BE2C (cell line): ENCODE data around the gene LIN37.
A peak's percentile ranks its signal among the peaks of the same experiment; 100 is the strongest.

ENCODE experiments used
- DNase-seq: peaks from one replicate; pipeline ENCODE4 v3.0.0-alpha.2; 2020
- H3K27me3 ChIP-seq: fragments of 250-450 bp; sonication (Bioruptor Pico); 2 replicates; pipeline ENCODE4 v1.5.1; 2020; ENCODE audit warnings: mild to moderate bottlenecking
- H3K36me3 ChIP-seq: fragments of 250-450 bp; sonication (Bioruptor Pico); 2 replicates; pipeline ENCODE4 v1.5.1; 2020; ENCODE audit warnings: mild to moderate bottlenecking
- H3K4me1 ChIP-seq: fragments of 250-450 bp; sonication (Bioruptor Pico); 2 replicates; pipeline ENCODE4 v1.5.1; 2020
- H3K4me3 ChIP-seq: 2 replicates; pipeline ENCODE4 v1.5.1; 2011; ENCODE audit warnings: low read depth, low read length
- H3K9me3 ChIP-seq: fragments of 250-450 bp; sonication (Bioruptor Pico); 2 replicates; pipeline ENCODE4 v1.5.1; 2020
- CTCF ChIP-seq: IDR thresholded peaks from 2 replicates; pipeline ENCODE4 v1.5.1; 2012; ENCODE audit warnings: mild to moderate bottlenecking, low read depth, low read length

LIN37 gene

DNA sequence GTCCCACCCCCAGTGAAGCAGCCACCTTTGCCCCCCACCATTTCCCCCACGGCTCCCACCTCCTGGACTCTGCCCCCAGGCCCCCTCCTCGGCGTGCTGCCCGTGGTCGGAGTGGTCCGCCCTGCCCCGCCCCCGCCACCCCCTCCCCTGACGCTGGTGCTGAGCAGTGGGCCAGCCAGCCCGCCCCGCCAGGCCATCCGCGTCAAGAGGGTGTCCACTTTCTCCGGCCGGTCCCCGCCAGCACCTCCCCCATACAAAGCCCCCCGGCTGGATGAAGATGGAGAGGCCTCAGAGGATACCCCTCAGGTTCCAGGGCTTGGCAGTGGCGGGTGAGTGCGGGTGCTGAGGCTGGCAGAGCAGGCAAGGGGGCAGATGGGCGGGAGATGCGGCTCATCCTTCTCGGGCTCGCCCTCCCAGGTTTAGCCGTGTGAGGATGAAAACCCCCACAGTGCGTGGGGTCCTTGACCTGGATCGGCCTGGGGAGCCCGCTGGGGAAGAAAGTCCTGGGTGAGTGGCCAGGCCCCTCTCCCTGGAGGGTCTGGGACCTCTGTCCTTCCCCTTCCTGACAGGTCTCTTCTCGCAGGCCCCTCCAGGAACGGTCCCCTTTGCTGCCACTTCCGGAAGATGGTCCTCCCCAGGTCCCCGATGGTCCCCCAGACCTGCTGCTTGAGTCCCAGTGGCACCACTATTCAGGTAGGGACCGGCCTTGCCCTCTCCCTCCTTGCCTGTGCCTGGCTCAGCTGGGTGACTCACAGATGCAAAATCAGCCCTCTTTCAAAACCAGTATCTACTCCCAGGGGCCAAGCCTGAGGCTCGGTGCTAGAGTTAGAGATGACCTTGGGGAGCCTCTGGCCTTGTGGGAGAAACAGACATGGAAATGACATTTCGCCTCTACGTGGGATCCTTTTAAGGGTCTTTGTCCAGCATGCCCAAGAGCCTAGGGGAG is 14.9 kb upstream of the LIN37 start:
- no peaks in the 10 kb centered on the region for H3K27me3 ChIP-seq
- no peak for DNase-seq
- TF ChIP-seq CTCF: no peak
- peaks cover 90% of the 10 kb centered on the region for H3K36me3 ChIP-seq
- no peaks in the 10 kb centered on the region for H3K9me3 ChIP-seq
- no peak overlapping the region for H3K4me3 ChIP-seq
- H3K4me1 ChIP-seq: no peaks in the 10 kb centered on the region

DNA sequence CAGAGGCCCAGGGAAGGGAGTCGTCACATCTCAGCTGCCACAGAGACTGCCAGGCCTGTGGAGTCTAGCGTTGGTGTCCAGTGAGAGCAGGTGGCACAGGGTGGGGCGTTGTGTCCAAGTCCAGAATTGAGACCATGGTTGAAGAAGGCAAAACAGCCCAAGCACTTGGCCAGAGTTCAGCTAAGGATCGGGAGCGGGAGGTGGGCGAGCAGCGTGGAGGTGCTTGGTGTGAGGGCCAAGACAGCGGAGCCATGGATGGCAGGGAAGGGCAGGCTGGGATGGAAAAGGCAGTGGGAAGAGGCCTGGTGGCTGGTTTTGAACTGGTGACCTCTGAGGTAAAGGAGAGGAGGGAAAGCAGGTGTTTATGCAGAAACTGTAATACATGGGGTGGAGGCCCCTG is 14.1 kb upstream of the LIN37 start:
- Histone ChIP-seq H3K4me1 (no peaks in the 10 kb centered on the region), H3K4me3 (no peak overlapping the region), H3K9me3 (no peaks in the 10 kb centered on the region), H3K36me3 (peaks cover 82% of the 10 kb centered on the region), H3K27me3 (no peaks in the 10 kb centered on the region)
- TF ChIP-seq CTCF: no peak
- DNase-seq: no peak

GRCh38 chr19:35734889-35735288 is 13.5 kb upstream of the LIN37 start:
- H3K27me3 ChIP-seq: no peaks in the 10 kb centered on the region
- H3K4me1 ChIP-seq: no peaks in the 10 kb centered on the region
- TF ChIP-seq CTCF: no peak
- H3K4me3 ChIP-seq: no peak overlapping the region
- no peak for DNase-seq
- H3K9me3 ChIP-seq: no peaks in the 10 kb centered on the region
- peaks cover 76% of the 10 kb centered on the region for H3K36me3 ChIP-seq

DNA sequence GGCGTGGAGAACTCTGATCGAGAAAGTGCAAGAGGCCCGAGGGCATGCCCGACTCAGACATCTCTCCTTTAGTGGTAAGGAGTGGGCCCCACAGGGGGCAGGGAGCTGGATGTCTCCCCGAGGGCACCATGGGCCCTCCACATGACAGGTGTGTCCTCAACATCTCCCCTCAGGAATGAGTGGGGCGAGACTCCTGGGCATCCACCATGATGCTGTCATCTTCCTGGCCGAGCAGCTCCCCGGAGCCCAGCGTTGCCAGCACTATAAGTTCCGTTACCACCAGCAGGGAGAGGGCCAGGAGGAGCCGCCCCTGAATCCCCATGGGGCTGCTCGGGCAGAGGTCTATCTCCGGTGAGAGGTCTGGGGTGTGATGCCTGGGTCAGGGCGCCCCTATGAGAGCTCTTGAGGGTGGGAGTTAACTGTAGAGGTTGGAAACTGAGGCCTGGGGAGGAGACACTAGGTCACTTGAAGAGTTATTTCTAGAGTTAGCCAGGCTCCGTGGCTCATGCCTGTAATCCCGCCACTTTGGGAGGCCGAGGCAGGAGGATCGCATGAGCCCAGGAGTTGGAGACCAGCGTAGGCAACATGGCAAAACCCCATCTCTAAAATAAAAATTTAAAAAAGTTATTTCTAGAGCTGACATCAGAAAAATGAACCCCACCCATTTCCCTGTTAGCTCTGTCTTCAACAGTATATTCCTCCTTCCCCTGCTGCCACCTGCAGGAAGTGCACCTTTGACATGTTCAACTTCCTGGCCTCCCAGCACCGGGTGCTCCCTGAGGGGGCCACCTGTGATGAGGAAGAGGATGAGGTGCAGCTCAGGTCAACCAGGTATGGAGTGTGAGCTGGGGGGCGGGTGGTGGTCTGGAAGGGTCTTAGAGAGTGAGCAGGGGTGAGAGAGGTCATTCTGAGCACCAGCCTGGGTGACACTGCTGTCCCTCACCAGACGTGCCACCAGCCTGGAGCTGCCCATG is 11.2 kb upstream of the LIN37 start:
- TF ChIP-seq CTCF: peak; percentile 28
- no peak overlapping the region for H3K4me3 ChIP-seq
- no peaks in the 10 kb centered on the region for H3K4me1 ChIP-seq
- peaks cover 53% of the 10 kb centered on the region for H3K36me3 ChIP-seq
- no peaks in the 10 kb centered on the region for H3K27me3 ChIP-seq
- H3K9me3 ChIP-seq: no peaks in the 10 kb centered on the region
- no peak for DNase-seq

DNA sequence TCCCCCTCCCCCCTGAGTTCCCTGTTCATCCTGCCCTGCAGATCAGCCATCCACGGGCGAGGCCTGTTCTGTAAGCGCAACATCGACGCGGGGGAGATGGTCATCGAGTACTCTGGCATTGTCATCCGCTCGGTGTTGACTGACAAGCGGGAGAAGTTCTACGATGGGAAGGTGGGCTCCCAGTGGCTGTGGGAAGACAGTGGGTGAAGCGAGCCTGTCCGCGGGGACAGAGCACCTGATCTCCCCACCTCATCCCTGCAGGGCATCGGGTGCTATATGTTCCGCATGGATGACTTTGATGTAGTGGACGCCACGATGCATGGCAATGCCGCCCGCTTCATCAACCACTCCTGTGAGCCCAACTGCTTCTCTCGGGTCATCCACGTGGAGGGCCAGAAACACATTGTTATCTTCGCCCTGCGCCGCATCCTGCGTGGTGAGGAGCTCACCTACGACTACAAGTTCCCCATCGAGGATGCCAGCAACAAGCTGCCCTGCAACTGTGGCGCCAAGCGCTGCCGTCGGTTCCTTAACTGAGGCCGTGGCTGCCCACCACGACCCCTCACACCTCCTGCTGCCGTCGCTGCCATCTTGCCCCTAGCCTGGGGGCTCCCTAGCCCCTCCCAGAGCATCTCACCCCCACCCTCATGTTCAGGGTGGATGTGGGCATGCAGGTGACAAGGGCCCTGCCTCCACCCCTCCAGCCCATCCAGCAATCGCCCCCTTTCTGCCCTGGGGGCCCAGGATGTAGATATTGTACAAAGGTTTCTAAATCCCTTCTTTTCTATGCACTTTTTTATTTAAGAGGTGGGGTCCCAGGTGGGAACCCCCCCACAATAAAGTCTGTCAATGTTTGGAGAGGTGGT is 10.1 kb upstream of the LIN37 start:
- DNase-seq: no peak
- H3K4me1 ChIP-seq: no peaks in the 10 kb centered on the region
- no peak overlapping the region for H3K4me3 ChIP-seq
- H3K9me3 ChIP-seq: no peaks in the 10 kb centered on the region
- H3K27me3 ChIP-seq: no peaks in the 10 kb centered on the region
- H3K36me3 ChIP-seq: peaks cover 45% of the 10 kb centered on the region
- TF ChIP-seq CTCF: no peak
